Vagina (tissue), 2 donors: ENCODE results near the gene PIERCE2.

Experiments used
- POLR2A ChIP-seq, 2 donors: fragments of 450-650 bp; IDR thresholded peaks; one replicate each; pipeline ENCODE4 v1.6.1; 2017; ENCODE audit warnings: antibody characterized with exemption in 2 of 2, mild to moderate bottlenecking in 2 of 2, moderate library complexity in 2 of 2
- TF ChIP-seq, protein P1 (sequence below), 3 experiments: fragments of 450-650 bp in 2 of 3; fragments of 200-600 bp in 1 of 3; sonication (generic) in 1 of 3; IDR thresholded peaks; one replicate each; pipeline ENCODE4 v1.5.1; 2017 to 2019; ENCODE audit warnings: antibody characterized with exemption in 3 of 3, mild to moderate bottlenecking in 2 of 3, moderate library complexity in 2 of 3

DNA sequence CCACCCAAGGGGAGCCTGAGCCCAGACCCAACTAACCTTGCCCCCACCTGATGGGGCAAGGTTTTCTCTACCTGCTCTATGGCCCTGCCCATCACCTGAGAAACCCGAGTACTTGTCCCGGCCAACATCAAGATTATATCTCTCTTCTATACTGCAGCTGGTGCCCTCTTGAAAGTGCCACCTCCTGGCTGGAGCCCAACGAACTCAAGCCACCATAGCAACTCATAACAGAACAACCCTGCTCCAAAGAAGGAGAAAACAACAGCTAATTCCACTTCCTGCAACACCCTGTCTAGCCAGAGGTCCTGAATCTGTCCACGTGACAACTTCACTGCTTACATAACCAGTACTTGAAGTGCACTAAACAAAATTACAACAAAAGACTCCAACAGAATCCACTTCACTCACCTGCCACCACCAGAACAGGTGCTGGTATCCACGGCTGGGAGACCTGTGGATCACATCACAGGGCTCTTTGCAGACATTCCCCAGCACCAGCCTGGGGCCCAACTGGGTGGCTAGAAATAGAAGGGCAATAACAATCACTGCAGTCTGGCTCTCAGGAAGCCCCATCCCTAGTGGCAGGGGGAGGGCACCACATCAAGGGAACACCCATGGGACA is 49.2 kb downstream of the PIERCE2 start:
- no peak for TF ChIP-seq POLR2A (IDR thresholded peaks at IDR 0.05)
- TF ChIP-seq, protein P1, sequence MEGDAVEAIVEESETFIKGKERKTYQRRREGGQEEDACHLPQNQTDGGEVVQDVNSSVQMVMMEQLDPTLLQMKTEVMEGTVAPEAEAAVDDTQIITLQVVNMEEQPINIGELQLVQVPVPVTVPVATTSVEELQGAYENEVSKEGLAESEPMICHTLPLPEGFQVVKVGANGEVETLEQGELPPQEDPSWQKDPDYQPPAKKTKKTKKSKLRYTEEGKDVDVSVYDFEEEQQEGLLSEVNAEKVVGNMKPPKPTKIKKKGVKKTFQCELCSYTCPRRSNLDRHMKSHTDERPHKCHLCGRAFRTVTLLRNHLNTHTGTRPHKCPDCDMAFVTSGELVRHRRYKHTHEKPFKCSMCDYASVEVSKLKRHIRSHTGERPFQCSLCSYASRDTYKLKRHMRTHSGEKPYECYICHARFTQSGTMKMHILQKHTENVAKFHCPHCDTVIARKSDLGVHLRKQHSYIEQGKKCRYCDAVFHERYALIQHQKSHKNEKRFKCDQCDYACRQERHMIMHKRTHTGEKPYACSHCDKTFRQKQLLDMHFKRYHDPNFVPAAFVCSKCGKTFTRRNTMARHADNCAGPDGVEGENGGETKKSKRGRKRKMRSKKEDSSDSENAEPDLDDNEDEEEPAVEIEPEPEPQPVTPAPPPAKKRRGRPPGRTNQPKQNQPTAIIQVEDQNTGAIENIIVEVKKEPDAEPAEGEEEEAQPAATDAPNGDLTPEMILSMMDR (IDR thresholded peaks at IDR 0.05) = no peak
